HepG2 (cell line): Measurements from ENCODE around the gene AKR1A1. TPM values are rescaled to one million over a fixed set of nuclear protein-coding genes. Genes with fewer than 3 reads are reported as not detected.

ENCODE experiments used
- ASH2L ChIP-seq: fragments of 300-600, 200-600 bp; sonication (generic); IDR thresholded peaks from 2 replicates; pipeline ENCODE4 v1.7.0; 2017; ENCODE audit warnings: low read depth, mild to moderate bottlenecking, moderate library complexity, mixed read lengths, low read length; ENCODE audit not compliant: insufficient read length
- PRPF4 ChIP-seq: fragments of 200-400 bp; formaldehyde crosslinking; IDR thresholded peaks from 2 replicates; pipeline ENCODE4 v1.6.1; 2016; ENCODE audit warnings: low read length, low read depth; ENCODE audit not compliant: poor library complexity, severe bottlenecking
- ZNF841 ChIP-seq: sonication (generic); formaldehyde crosslinking; IDR thresholded peaks from 2 replicates; pipeline ENCODE4 v1.8.1; 2023; ENCODE audit warnings: missing genetic modification reagents, borderline replicate concordance
- polyA plus RNA-seq, 8 experiments: library from polyadenylated mRNA; depleted of rRNA in 3 of 8; stranded (reverse) in 7 of 8; unstranded in 1 of 8; fragments of >200 nt; fragmentation: Illumina TruSeq in 4 of 8; extraction: Trizol in 4 of 8; gene quantifications; 2 replicates each; pipeline versions ENCODE4 v1.2.1 to v1.2.3, GENCODE V29; 2011 to 2016; ENCODE audit warnings: low read depth in 4 of 8, missing spikeins in 1 of 8, mixed read lengths in 1 of 8; ENCODE audit not compliant: insufficient read depth in 1 of 8
- total RNA-seq, 5 experiments: library from RNA; depleted of rRNA; stranded (reverse); fragments of >200 nt; fragmentation: Illumina TruSeq; extraction: Trizol; gene quantifications; 2 replicates each; pipeline ENCODE4 v1.2.3, GENCODE V29; 2016; ENCODE audit warnings: low read depth in 1 of 5
- TF ChIP-seq, protein P1 (sequence below), 2 experiments: fragments of 450-650 bp in 1 of 2; sonication (generic) in 1 of 2; formaldehyde crosslinking in 1 of 2; IDR thresholded peaks; 2 replicates each; pipeline versions ENCODE4 v1.6.1 to v1.8.0; 2016 to 2022; ENCODE audit warnings: antibody characterized with exemption in 1 of 2, mild to moderate bottlenecking in 1 of 2, missing genetic modification reagents in 1 of 2
- TF ChIP-seq, protein P2 (sequence below): sonication (generic); formaldehyde crosslinking; IDR thresholded peaks from 2 replicates; pipeline ENCODE4 v1.5.0; 2020; ENCODE audit warnings: mild to moderate bottlenecking, missing genetic modification reagents, borderline replicate concordance
- TF ChIP-seq, protein P3 (sequence below): sonication (generic); formaldehyde crosslinking; IDR thresholded peaks from 2 replicates; pipeline ENCODE4 v1.8.0; 2022; ENCODE audit warnings: mild to moderate bottlenecking, missing genetic modification reagents, moderate library complexity

The AKR1A1 gene
- total and polyA plus RNA-seq, 2 of the 13 experiments (the other 11 are each of a cell fraction or from before 2014, with no cell fraction given) = 181 to 217 TPM

DNA sequence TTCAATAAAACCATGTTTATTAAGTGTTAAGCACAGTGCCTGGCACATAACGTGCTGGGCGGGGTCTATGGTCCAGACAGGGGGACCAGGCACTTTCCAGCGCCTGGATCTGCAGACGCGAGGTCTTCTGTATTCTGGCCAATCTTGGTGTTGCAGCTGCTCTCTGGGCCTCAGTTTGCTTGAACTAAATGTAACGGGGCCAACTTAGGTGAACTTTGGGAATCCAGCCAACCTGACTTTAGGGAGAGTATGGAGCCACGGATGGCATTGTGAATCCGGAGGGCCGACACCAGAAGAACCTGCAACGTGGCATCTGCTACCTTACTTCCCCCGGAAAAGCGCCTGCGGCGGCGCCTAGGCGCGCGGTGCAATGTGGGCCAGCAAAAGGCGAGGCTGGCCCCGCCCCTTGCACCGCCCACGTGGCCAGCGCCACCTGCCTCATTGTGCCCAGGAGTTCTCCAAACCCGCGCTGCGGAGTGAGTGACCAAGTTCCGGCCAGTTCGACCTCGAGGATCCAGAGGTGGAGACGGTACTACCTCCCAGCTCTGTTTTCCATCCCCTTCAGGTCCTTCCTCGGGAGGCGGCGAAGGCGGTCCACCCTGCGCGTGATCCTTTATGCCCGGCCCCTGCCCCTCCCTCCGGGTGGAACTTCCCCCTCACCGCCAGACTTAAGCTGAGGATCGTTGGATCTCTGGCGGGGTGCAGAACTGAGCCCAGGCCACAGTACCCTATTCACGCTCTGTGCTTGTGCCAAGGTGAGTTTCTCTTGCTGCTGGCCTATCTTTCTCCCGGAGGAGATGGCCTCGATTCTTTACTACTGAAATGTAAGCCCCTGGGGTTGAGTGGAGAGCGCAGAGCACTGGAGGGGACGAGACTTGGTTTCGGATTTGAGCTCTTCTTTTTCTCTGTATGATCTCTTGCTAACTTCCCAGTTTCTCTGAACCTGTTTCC lies at the start of gene AKR1A1 (continued):
- TF ChIP-seq, protein P1, sequence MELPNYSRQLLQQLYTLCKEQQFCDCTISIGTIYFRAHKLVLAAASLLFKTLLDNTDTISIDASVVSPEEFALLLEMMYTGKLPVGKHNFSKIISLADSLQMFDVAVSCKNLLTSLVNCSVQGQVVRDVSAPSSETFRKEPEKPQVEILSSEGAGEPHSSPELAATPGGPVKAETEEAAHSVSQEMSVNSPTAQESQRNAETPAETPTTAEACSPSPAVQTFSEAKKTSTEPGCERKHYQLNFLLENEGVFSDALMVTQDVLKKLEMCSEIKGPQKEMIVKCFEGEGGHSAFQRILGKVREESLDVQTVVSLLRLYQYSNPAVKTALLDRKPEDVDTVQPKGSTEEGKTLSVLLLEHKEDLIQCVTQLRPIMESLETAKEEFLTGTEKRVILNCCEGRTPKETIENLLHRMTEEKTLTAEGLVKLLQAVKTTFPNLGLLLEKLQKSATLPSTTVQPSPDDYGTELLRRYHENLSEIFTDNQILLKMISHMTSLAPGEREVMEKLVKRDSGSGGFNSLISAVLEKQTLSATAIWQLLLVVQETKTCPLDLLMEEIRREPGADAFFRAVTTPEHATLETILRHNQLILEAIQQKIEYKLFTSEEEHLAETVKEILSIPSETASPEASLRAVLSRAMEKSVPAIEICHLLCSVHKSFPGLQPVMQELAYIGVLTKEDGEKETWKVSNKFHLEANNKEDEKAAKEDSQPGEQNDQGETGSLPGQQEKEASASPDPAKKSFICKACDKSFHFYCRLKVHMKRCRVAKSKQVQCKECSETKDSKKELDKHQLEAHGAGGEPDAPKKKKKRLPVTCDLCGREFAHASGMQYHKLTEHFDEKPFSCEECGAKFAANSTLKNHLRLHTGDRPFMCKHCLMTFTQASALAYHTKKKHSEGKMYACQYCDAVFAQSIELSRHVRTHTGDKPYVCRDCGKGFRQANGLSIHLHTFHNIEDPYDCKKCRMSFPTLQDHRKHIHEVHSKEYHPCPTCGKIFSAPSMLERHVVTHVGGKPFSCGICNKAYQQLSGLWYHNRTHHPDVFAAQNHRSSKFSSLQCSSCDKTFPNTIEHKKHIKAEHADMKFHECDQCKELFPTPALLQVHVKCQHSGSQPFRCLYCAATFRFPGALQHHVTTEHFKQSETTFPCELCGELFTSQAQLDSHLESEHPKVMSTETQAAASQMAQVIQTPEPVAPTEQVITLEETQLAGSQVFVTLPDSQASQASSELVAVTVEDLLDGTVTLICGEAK (IDR thresholded peaks at IDR 0.05) = no peak
- TF ChIP-seq, protein P1 (CRISPR knock-in tag; IDR thresholded peaks at IDR 0.05) = peak; percentile 90
- TF ChIP-seq PRPF4 (no peak), ASH2L (peak; percentile 68), ZNF841 (CRISPR knock-in tag) (no peak)
- TF ChIP-seq, protein P2, sequence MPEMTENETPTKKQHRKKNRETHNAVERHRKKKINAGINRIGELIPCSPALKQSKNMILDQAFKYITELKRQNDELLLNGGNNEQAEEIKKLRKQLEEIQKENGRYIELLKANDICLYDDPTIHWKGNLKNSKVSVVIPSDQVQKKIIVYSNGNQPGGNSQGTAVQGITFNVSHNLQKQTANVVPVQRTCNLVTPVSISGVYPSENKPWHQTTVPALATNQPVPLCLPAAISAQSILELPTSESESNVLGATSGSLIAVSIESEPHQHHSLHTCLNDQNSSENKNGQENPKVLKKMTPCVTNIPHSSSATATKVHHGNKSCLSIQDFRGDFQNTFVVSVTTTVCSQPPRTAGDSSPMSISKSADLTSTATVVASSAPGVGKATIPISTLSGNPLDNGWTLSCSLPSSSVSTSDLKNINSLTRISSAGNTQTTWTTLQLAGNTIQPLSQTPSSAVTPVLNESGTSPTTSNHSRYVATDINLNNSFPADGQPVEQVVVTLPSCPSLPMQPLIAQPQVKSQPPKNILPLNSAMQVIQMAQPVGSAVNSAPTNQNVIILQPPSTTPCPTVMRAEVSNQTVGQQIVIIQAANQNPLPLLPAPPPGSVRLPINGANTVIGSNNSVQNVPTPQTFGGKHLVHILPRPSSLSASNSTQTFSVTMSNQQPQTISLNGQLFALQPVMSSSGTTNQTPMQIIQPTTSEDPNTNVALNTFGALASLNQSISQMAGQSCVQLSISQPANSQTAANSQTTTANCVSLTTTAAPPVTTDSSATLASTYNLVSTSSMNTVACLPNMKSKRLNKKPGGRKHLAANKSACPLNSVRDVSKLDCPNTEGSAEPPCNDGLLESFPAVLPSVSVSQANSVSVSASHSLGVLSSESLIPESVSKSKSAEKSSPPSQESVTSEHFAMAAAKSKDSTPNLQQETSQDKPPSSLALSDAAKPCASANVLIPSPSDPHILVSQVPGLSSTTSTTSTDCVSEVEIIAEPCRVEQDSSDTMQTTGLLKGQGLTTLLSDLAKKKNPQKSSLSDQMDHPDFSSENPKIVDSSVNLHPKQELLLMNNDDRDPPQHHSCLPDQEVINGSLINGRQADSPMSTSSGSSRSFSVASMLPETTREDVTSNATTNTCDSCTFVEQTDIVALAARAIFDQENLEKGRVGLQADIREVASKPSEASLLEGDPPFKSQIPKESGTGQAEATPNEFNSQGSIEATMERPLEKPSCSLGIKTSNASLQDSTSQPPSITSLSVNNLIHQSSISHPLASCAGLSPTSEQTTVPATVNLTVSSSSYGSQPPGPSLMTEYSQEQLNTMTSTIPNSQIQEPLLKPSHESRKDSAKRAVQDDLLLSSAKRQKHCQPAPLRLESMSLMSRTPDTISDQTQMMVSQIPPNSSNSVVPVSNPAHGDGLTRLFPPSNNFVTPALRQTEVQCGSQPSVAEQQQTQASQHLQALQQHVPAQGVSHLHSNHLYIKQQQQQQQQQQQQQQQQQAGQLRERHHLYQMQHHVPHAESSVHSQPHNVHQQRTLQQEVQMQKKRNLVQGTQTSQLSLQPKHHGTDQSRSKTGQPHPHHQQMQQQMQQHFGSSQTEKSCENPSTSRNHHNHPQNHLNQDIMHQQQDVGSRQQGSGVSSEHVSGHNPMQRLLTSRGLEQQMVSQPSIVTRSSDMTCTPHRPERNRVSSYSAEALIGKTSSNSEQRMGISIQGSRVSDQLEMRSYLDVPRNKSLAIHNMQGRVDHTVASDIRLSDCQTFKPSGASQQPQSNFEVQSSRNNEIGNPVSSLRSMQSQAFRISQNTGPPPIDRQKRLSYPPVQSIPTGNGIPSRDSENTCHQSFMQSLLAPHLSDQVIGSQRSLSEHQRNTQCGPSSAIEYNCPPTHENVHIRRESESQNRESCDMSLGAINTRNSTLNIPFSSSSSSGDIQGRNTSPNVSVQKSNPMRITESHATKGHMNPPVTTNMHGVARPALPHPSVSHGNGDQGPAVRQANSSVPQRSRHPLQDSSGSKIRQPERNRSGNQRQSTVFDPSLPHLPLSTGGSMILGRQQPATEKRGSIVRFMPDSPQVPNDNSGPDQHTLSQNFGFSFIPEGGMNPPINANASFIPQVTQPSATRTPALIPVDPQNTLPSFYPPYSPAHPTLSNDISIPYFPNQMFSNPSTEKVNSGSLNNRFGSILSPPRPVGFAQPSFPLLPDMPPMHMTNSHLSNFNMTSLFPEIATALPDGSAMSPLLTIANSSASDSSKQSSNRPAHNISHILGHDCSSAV (CRISPR knock-in tag) = no peak
- TF ChIP-seq, protein P3, sequence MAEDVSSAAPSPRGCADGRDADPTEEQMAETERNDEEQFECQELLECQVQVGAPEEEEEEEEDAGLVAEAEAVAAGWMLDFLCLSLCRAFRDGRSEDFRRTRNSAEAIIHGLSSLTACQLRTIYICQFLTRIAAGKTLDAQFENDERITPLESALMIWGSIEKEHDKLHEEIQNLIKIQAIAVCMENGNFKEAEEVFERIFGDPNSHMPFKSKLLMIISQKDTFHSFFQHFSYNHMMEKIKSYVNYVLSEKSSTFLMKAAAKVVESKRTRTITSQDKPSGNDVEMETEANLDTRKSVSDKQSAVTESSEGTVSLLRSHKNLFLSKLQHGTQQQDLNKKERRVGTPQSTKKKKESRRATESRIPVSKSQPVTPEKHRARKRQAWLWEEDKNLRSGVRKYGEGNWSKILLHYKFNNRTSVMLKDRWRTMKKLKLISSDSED (CRISPR knock-in tag) = 0 out of 2 replicates have a peak, but pooled peaks have one; percentile 44
